A549 (cell line): ENCODE data around the gene DAB1.

Source experiments
- PBX3 ChIP-seq: IDR thresholded peaks from 2 replicates; pipeline ENCODE4 v1.6.1; 2012
- POLR2A ChIP-seq: IDR thresholded peaks from 2 replicates; pipeline ENCODE4 v1.6.1; 2012; ENCODE audit warnings: mild to moderate bottlenecking, low read length

- no peak for TF ChIP-seq POLR2A
- TF ChIP-seq PBX3, result no peak
These were observed 185.6 kb downstream of the DAB1 start for GRCh38 chr1:57238233-57238781.
